Calu3 (cell line): ENCODE data around the gene IST1. TPM values are rescaled to one million over a fixed set of nuclear protein-coding genes. Genes with fewer than 3 reads are reported as not detected.
"Not testable (repeated sequence)": the region's sequence is repeated elsewhere in the genome, so short reads cannot be mapped to it uniquely, and the experiment has no call there.

ENCODE experiments used
- BruUV-seq: library from RNA; stranded (reverse); fragments of 400-500 nt; replicated peaks from 2 replicates; lab custom pipeline; 2021; lab: Mats Ljungman, UMichigan
- CTCF ChIA-PET: fragments of 300-600 bp; sonication (Branson Sonifier 250); formaldehyde crosslinking; loops from one replicate; lab custom pipeline; 2022; ENCODE audit warnings: antibody characterized with exemption; lab: Charles Lee
- DNase-seq: peaks from one replicate; pipeline ENCODE4 v3.0.0; 2022
- H3K27ac Mint-ChIP-seq: one replicate; pipeline ENCODE4 v1.8.0; 2022; ENCODE audit warnings: mixed read lengths; ENCODE audit not compliant: unreplicated experiment
- H3K27me3 Mint-ChIP-seq: one replicate; pipeline ENCODE4 v1.8.0; 2022; ENCODE audit warnings: mixed read lengths; ENCODE audit not compliant: unreplicated experiment
- H3K36me3 Mint-ChIP-seq: one replicate; pipeline ENCODE4 v1.8.0; 2022; ENCODE audit warnings: mild to moderate bottlenecking, moderate library complexity, mixed read lengths; ENCODE audit not compliant: insufficient read depth, unreplicated experiment
- H3K4me1 Mint-ChIP-seq: one replicate; pipeline ENCODE4 v1.8.0; 2022; ENCODE audit warnings: mild to moderate bottlenecking, low read depth, mixed read lengths; ENCODE audit not compliant: unreplicated experiment
- H3K4me3 Mint-ChIP-seq: one replicate; pipeline ENCODE4 v1.8.0; 2022; ENCODE audit warnings: mild to moderate bottlenecking, low read depth, moderate library complexity, mixed read lengths; ENCODE audit not compliant: unreplicated experiment
- H3K9me3 Mint-ChIP-seq: one replicate; pipeline ENCODE4 v1.8.0; 2022; ENCODE audit warnings: low read depth, mixed read lengths; ENCODE audit not compliant: unreplicated experiment
- CTCF ChIP-seq: fragments of 200-600 bp; IDR thresholded peaks from one replicate; pipeline ENCODE4 v1.8.0; 2022; ENCODE audit warnings: antibody characterized with exemption; ENCODE audit not compliant: unreplicated experiment
- intact Hi-C: fragments of 100-400 bp; cut with micrococcal nuclease; formaldehyde crosslinking; loops from one replicate; pipeline ENCODE4 v1.10.0; 2022; ENCODE audit not compliant: unreplicated experiment
- total RNA-seq: library from RNA; stranded (reverse); gene quantifications from 2 replicates; pipeline ENCODE4 v1.2.3, GENCODE V29; 2022

The IST1 gene
- total RNA-seq, 1 experiment from 2014 or later = 252 TPM

- no peak for TF ChIP-seq CTCF
- no TSS peak for BruUV-seq
- peaks cover 34% of the 10 kb centered on the region for H3K4me1 Mint-ChIP-seq
- intact Hi-C loops = no loop called here
- peaks cover 24% of the 10 kb centered on the region for H3K36me3 Mint-ChIP-seq
- H3K4me3 Mint-ChIP-seq = no peak overlapping the region
- no peaks in the 10 kb centered on the region for H3K9me3 Mint-ChIP-seq
- H3K27me3 Mint-ChIP-seq = no peaks in the 10 kb centered on the region
- CTCF ChIA-PET = no interaction called here
- no peak overlapping the region for H3K27ac Mint-ChIP-seq
- DNase-seq = no peak
These were observed 35.4 kb upstream of the IST1 start for GRCh38 chr16:71859762-71860521.

- CTCF ChIA-PET = interaction anchor here (0.6 kb wide), 1 partner anchor 272 kb away, joined by 5 read pairs; no protein-coding TSS in a partner anchor
- no peak for DNase-seq
- no peak overlapping the region for H3K27ac Mint-ChIP-seq
- no peak overlapping the region for H3K4me3 Mint-ChIP-seq
- TF ChIP-seq CTCF = no peak
- H3K36me3 Mint-ChIP-seq = peaks cover 15% of the 10 kb centered on the region
- H3K9me3 Mint-ChIP-seq = no peaks in the 10 kb centered on the region
- BruUV-seq = no TSS peak
- H3K4me1 Mint-ChIP-seq = peaks cover 12% of the 10 kb centered on the region
- intact Hi-C loops = no loop called here
- no peaks in the 10 kb centered on the region for H3K27me3 Mint-ChIP-seq
These were observed 31.3 kb upstream of the IST1 start for GRCh38 chr16:71863995-71864394.

GRCh38 chr16:71865173-71865863 lies 30.0 kb upstream of the IST1 start:
- Mint-ChIP-seq H3K27ac (no peak overlapping the region), H3K4me3 (no peak overlapping the region), H3K4me1 (peaks cover 3% of the 10 kb centered on the region), H3K36me3 (peaks cover 11% of the 10 kb centered on the region), H3K9me3 (no peaks in the 10 kb centered on the region), H3K27me3 (no peaks in the 10 kb centered on the region)
- DNase-seq = no peak
- TF ChIP-seq CTCF = no peak
- CTCF ChIA-PET = no interaction called here
- no TSS peak for BruUV-seq
- intact Hi-C loops = no loop called here

GRCh38 chr16:71867175-71867574 lies 28.2 kb upstream of the IST1 start:
- CTCF ChIA-PET, DNase-seq, intact Hi-C loops, H3K27me3 Mint-ChIP-seq, H3K4me1 Mint-ChIP-seq, H3K4me3 Mint-ChIP-seq, H3K9me3 Mint-ChIP-seq, BruUV-seq, H3K27ac Mint-ChIP-seq: not testable (repeated sequence)
- peaks cover 11% of the 10 kb centered on the region for H3K36me3 Mint-ChIP-seq

- no peaks in the 10 kb centered on the region for H3K27me3 Mint-ChIP-seq
- no peaks in the 10 kb centered on the region for H3K9me3 Mint-ChIP-seq
- no peaks in the 10 kb centered on the region for H3K4me1 Mint-ChIP-seq
- CTCF ChIA-PET = no interaction called here
- peaks cover 11% of the 10 kb centered on the region for H3K36me3 Mint-ChIP-seq
- no peak overlapping the region for H3K4me3 Mint-ChIP-seq
- no peak for DNase-seq
- BruUV-seq = no TSS peak
- intact Hi-C loops = no loop called here
- H3K27ac Mint-ChIP-seq = no peak overlapping the region
- TF ChIP-seq CTCF = peak; percentile 15
These were observed 27.4 kb upstream of the IST1 start for GRCh38 chr16:71867939-71868338.
